NCI-H524 (cell line): ENCODE results near the gene LDAH.

ENCODE experiments used
- DNase-seq, 2 experiments: peaks; one replicate each; lab custom pipeline; 2025; lab: John Stamatoyannopoulos, UW

LDAH gene

DNA sequence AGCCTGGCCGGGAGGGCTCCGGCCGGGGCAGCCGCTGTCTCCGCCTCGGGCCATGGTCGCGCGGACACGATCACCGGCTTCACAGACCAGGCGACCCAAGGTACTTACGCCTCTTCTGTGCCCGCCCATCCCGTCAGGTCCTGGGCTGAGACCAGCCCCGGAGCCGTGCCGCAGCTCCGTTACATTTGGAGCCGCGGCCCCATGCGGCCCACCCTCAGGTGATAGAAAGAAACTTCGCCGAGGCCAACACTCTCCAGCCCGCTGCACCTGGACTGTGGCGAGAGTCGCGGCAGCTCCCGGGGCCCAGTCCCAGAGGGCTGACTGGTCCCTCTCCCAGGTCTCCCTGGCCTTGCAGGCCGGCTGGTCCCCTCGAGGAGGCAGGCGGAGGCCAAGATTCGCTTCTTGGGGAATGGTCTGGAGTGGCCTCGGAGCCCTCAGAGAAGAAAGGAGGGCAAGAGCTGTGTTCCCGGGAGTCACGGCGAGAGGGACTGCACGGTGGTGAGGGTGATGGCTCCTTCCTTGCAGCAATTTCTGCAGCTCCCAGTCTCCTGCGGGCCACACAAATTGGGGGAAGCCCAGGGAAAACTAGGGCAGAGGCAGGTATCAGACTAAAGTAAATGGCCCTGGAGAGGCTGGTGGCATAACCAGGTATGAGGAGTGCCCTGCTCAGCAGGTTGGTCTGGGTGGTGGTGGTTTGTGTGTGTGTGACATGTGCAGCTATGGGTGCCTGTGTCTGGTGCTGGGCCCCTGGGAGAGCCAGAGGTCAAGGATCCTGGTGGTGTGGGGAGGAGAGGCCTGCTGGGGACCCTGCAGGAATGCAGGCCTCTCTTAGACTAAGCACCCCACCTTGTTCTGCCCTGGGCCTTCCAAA, 155.1 kb downstream of the LDAH start:
- peak in 1 of 2 experiments; percentile 22 for DNase-seq

DNA sequence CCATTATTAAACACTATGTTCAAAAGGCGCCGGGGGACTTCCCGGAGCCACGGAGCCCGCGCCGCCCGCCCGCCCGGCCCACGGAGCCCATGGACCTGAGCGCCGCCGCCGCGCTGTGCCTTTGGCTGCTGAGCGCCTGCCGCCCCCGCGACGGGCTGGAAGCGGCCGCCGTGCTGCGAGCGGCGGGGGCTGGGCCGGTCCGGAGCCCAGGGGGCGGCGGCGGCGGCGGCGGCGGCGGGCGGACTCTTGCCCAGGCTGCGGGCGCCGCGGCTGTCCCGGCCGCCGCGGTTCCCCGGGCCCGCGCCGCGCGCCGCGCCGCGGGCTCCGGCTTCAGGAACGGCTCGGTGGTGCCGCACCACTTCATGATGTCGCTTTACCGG, 155.8 kb downstream of the LDAH start:
- DNase-seq = no peak

- DNase-seq = no peak
These were observed 156.4 kb downstream of the LDAH start, which contains the start of gene GDF7 for GRCh38 chr2:20666304-20667150. GDF7 (plus strand) TSS chr2:20667144; CDS start chr2:20667240, 96 bp downstream.

GRCh38 chr2:20666005-20666303, 156.9 kb downstream of the LDAH start:
- DNase-seq = peak in 1 of 2 experiments; percentile 40

DNA sequence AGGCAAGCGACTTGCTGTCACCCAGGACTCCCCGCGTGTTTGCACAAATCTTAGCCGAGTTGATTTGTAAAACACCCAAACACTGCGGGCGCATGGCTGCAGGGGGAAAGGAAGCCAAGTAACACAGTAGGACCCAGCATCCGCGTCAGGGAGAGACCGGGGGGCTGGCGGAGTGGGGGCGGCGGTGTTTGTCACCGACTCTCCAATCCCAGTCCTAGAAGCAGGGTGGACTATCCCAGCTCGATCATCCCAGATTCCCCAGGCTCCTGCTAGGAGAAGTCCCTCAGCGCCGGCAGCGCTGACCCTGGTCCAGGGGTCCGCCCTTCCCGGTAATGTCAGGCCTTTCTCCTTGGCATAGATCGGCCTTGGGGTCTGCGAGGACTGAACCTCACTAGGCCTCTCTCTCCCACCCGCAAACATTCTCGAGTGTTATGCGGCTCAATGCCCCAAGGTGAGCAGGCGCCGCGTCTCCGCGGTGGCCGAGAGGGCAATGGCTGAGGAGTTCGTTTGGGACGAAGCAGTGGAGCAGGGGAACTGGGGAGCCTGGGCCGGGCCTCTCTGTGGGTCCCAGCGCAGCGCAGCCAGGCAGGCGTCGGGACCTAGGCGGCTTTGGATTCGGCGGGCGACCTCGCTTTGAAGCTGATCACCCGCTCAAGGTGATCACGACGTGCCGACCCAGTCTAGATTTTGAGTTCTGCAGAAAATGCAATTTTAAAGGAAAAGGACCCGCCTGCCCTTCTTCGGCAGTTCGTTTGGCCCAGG, 157.5 kb downstream of the LDAH start:
- DNase-seq = peak in 1 of 2 experiments; percentile 36

DNA sequence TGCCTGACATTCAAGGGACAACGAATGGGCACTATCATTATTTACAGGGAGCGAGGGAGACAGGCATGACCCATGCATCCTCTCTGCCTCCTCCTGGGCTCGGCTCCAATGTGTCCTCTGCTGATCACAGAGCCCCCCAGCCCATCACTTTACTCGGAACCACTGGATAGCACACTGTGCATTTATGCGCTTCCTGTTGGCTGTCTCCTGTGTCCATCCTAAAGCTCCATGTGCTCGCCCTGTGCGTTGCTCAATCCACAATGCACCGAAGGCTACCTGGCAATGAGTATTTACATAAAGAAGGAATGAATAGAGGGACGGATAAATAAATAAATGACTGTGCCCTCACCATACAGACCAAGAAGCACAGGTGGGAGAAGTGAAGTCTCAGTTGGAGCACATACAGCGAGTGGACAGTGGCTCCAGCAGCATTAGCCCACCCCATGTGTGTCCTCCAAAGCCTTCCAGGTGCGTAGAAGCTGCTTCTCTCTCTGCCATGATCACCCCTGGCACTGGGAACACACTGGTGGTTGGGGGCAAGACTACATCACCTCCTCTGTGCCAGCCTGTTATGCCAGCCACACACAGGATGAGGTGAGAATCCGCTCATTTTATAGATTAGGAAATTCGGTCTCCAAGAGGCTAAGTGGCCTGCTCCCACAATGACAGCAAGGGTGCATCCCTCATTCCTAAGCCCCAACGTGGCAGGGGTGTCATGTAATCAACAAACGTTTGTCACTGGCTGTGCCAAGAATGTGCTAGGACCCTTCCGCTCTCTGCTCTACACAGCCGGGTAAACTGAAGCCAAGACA, 158.3 kb downstream of the LDAH start:
- no peak for DNase-seq

DNA sequence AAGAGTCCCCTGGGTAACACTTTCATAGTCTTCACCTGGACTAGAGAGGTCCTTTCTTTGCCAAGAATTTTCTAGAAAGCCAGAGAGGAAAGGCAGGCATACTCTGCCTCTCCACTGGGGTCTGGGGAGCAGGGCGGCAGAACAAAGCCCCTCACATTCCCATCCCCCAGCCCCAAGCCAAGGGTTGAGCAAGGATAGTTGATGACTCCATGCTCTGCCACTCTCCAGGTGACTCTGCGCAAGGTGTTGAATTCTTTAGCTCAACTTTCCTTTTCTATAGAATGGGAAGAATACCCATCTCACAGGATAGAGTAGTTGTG, 158.9 kb downstream of the LDAH start:
- no peak for DNase-seq

- no peak for DNase-seq
These were observed 159.5 kb downstream of the LDAH start for GRCh38 chr2:20663196-20664070.

- DNase-seq = no peak
These were observed 160.5 kb downstream of the LDAH start for GRCh38 chr2:20662308-20662937.

GRCh38 chr2:20661421-20662307, 161.2 kb downstream of the LDAH start:
- DNase-seq = peak; percentile 64 to 82

GRCh38 chr2:20660506-20661420, 162.1 kb downstream of the LDAH start:
- no peak for DNase-seq

- no peak for DNase-seq
These were observed 165.2 kb downstream of the LDAH start for GRCh38 chr2:20657522-20658235.

GRCh38 chr2:20656561-20656960, 166.3 kb downstream of the LDAH start:
- no peak for DNase-seq

DNA sequence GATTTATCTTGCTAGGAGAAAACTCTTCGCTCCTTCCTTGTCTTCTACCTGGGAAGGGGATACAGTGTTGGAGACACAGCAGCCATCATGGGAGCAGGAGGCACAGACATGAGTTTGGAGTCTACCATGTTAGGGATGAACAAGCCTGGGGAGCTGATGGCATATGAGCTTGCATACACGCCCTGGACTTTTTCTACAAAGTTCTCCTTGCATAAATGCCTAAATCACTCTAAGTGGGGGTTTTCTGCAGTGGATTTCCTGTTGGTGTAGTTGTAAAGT, 168.4 kb downstream of the LDAH start:
- no peak for DNase-seq

GRCh38 chr2:20653695-20654534, 169.0 kb downstream of the LDAH start:
- no peak for DNase-seq

GRCh38 chr2:20652673-20653575, 170.0 kb downstream of the LDAH start:
- DNase-seq = no peak
